GM21717 (cell line): ENCODE data around the gene CLEC18B.
"Not testable (repeated sequence)": the region's sequence is repeated elsewhere in the genome, so short reads cannot be mapped to it uniquely, and the experiment has no call there.

Experiments
- ATAC-seq: cut with Tn5 transposase; IDR thresholded peaks from one replicate; pipeline ENCODE4 v1.9.1; 2021; ENCODE audit warnings: mild to moderate bottlenecking, moderate library complexity; ENCODE audit not compliant: unreplicated experiment

Gene CLEC18B

GRCh38 chr16:74361646-74362610, 59.4 kb downstream of the CLEC18B start:
- not testable (repeated sequence) for ATAC-seq
